Adrenal gland (tissue), 5 donors: Measurements from ENCODE around the gene PTPN20.

Experiments
- CTCF ChIP-seq, 6 experiments: fragments of 450-650 bp in 4 of 6; fragments of 200-600 bp in 2 of 6; sonication (generic) in 1 of 6; IDR thresholded peaks; 1 replicate in 5 of 6; 2 replicates in 1 of 6; pipeline versions ENCODE4 v1.5.1 to v1.8.0; 2016 to 2021; ENCODE audit warnings: antibody characterized with exemption in 6 of 6, mild to moderate bottlenecking in 2 of 6, moderate library complexity in 1 of 6
- POLR2A ChIP-seq, 2 donors: fragments of 450-650 bp; IDR thresholded peaks; one replicate each; pipeline ENCODE4 v1.6.1; 2017; ENCODE audit warnings: antibody characterized with exemption in 2 of 2, mild to moderate bottlenecking in 2 of 2, moderate library complexity in 1 of 2
- donor health status: DM: no; HTN: no; CAD: no.

GRCh38 chr10:47026301-47027107, 115.3 kb downstream of the PTPN20 start:
- TF ChIP-seq CTCF (IDR thresholded peaks at IDR 0.05) (no peak), POLR2A (IDR thresholded peaks at IDR 0.05) (no peak)
